NCI-H510A (cell line): ENCODE results near the gene ADAMTSL3.

Experiments used
- DNase-seq: peaks from one replicate; lab custom pipeline; 2025; lab: John Stamatoyannopoulos, UW

The ADAMTSL3 gene

DNA sequence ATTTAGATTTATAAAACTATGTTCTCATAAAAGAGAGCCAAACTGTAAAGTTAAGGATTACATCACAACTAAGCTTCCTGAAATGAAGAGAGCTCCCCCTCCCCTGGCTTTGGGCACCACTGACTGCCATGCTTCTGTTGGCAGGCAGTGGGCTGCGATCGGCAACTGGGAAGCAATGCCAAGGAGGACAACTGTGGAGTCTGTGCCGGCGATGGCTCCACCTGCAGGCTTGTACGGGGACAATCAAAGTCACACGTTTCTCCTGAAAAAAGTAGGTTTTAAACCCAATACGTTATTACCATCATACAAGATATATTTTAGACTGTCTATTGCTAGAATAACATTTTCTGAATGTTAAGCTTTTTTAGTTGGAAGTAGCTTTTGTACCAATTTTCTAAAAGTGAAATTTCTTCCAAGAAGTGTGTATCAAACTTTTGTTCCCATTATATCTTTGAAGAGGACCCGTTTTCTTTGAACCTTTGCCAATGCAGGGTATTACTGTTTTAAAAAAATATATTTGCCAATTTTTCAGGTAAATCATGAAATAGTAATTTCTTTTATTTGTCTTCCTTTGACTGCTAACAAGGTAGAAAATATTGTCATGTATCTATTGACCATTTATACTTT is 184.1 kb downstream of the ADAMTSL3 start:
- no peak for DNase-seq

DNA sequence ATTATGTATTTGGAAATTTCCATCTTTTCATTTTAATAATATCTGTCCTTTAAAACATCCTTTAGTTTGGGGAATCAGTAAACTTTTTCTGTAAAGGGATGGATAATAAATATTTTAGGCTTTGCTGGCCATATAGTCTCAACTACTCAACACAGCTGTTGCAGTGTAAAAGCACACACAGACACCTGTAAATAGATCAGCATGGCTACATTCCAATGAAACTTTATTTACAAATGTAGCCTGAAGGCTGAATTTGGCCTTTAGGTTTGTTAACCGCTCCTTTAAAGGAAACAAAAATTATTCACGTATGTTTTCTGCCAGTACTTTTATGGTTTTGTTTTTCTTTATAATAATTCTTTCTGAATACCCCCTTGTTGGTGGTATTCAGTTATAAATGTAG is 184.8 kb downstream of the ADAMTSL3 start:
- DNase-seq = no peak

DNA sequence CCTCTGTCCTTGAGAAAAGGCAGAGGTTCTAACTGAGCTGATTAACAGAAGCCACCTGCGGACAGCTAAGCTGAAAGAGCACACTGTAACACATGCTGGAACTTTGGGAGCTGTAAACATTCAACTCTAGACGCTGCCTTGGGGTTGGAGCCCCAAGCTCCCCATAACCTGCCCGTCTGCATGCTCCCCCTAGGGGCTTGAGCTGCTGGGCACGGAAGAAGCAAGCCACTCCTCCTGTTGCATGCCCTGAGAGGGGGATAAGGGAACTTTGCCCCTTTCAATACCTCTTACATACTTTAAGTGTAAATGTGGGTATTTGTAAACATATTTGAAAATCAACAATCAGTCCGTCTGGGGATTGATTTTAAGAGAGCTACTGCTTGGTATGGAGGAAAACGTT is 188.4 kb downstream of the ADAMTSL3 start:
- DNase-seq = no peak

DNA sequence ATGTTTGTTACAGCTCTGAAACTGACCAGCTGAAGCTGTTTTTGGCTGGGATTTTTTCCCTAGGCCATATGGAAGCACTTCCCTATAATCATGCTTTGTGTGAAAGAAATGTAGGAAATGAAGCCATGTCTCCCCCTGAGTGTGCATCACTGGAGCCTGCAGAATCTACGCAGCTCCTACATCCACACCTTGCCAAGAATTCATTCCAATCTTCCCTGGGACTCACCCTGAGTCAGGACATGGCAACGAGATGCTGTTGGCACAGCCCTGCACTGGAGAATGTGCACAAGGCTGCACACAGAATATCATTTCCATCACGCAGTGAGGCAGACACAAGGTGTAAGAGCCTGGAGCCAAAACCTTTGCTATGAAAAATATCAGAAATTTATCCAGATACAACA is 189.5 kb downstream of the ADAMTSL3 start:
- no peak for DNase-seq

DNA sequence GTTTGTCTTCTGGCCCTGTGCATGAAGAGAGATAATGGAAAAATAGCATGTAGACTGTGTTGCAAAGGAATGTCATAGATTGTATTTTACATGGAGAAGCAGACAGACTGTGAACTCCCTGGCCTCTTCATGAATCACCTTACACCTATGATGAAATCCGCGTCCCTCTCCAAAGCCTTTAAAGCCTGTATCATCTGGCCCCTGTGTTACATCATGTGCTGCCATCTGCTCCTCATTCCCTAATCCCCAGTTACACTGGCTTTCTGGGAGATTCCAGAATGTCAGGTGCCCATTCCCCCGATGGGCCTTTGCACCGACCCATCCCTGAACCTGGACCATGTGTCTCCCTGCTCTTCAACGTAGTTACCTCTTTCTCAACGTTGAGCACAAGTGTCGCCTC is 190.8 kb downstream of the ADAMTSL3 start:
- no peak for DNase-seq

DNA sequence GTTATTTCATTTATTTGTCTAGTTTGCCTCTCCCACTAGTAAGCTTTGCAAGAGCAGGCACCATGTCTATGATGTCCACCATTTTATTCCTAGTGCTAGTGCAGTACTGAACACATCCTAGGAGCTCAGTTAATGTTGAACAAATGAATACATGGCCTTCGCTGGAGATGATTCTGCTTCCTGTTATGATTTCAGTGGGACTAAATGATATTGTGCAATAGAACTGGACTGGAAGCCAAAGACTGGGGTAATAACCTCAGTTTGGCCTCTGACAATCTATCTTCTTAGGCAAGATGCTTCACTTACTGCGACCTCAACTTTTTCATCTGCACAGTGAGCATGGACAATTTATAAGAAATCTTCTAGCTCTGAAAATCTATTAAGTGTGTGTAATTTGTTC is 191.3 kb downstream of the ADAMTSL3 start:
- no peak for DNase-seq

DNA sequence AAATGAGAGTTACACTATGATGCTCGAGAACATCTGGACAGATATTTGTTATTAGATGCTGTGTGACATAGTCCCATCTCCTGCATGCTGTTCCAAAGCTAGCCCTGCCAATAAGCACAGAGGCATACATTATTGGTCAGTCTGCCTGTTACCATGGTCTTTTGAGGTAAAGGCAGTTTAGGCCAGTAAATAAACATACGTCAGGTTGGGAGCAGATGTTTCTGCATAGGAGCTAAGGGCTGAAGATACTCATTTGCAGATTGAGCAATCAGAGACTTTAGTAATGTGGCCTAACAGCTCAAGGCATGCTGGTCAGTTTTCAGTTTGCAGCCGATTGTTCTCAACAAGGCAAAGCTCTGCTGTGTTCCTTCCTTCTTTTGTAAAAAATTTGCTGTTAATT is 192.9 kb downstream of the ADAMTSL3 start:
- DNase-seq = no peak

DNA sequence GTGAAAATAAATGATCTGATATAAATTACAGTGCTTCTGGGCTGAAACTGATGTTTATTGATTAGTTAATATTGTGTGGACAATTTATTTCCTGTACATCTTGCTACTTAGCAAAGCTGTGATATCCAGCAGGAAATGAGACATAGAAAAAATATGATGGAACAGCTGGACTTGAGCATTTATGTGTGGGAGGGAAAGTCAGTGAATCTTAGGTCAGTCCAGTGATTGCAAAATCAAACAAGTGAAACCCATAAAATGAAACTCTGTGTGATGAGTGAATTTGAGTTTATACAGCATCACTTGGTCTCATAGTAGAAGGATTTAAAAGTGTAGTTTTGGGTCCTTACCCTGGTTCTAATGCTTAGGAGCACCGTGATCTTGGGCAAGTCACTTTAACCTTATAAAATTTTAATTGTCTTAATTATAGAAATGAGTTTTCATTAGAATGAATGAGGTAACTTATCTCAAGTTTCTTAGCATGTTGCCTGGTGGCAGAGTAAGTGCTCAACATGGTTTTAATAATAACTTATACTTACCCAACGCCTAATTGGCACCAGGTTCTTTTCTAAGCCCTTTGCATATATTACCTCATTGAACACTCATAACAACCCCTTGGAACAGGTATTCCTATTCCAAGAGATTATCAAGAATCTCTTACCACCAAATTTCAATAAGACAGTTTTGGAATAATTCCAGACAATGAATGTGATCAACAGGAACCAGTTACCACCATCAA is 194.6 kb downstream of the ADAMTSL3 start:
- DNase-seq = no peak

DNA sequence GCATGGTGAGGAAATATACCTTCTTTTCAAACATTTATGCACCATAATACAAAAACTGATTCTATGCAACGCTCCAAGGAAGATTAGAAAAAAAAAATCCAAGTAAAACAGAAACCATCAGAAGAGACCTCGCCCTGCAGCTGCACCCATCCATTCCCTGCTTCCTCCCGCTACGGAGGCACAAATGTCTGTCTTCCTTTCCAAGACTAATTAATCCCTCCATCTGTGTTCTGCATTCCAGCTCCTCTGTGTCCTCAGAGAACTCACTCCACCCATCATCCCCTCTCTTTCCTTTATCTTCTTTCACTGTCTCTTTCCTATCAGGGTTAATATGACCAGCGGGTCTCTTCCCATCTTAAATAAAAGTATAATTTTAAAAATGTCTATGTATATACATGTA is 196.1 kb downstream of the ADAMTSL3 start:
- DNase-seq = no peak

DNA sequence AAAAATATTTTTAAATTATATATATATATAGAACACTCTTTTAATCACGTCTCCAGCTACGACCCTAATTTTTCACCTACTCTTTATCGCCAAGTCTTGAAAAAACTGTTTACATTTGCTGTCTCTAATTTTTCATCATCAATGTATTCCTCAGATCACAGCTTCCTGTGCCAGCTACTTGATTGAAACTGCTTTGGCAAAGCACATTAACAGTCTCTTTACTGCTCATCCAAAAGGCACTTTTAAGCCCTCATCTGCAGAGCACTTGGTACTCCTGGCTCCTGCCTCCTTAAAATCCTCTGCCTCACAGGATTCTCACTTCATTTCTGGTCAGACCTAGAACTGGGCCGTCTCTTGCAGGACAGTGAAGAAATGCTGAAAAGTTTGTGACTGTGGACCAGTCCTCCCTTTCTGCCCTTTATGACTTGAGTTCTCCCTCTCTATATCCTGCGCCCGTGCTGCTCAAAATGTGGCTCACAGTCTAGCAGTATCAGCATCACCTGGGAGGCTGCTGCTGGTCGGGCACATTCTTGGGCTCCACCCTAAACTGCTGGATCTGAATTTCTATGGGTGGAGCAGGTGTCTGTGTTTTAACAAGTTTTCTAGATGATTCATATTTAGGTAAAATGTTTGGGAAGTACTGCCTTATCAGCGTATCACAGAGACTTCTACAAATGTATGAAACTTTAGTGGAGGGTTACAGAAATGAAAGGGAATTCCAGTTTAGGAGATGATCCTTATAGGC is 196.8 kb downstream of the ADAMTSL3 start:
- no peak for DNase-seq

DNA sequence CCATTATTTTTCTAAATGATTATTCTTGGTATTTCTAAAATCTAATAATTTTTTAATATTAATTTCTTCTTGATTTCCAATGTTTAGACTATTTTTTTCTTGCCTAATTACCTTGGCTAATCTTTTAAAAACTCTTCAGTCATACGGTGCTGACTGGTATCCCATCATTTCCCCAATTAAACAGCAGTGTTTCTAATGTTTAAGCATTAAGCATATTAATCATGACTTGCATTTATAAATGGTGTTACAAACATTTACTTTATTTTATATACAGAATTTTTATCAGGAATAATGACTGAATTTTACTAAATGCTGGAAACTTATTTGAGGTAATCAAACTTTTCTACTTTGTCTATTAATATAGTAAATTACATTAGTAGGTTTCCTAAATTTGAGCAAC is 199.3 kb downstream of the ADAMTSL3 start:
- DNase-seq = no peak

DNA sequence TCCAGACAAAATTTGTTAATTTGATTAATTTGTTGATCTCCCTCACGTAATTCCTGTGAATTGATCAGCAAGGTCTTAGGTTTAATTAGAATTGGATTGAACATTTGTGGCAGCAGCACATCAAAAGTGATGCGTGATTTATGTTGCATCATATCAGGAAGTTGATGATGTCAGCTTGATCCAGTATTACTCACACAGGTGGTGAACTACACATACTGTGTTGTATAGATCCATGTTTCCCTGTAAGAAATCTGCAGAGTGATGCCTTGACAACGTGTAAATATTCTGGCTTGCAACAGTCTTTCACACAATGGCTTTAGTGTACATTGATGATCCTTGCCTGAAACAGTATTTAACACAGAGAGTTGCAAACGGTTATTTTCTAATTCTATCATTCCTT is 200.4 kb downstream of the ADAMTSL3 start:
- DNase-seq = no peak

DNA sequence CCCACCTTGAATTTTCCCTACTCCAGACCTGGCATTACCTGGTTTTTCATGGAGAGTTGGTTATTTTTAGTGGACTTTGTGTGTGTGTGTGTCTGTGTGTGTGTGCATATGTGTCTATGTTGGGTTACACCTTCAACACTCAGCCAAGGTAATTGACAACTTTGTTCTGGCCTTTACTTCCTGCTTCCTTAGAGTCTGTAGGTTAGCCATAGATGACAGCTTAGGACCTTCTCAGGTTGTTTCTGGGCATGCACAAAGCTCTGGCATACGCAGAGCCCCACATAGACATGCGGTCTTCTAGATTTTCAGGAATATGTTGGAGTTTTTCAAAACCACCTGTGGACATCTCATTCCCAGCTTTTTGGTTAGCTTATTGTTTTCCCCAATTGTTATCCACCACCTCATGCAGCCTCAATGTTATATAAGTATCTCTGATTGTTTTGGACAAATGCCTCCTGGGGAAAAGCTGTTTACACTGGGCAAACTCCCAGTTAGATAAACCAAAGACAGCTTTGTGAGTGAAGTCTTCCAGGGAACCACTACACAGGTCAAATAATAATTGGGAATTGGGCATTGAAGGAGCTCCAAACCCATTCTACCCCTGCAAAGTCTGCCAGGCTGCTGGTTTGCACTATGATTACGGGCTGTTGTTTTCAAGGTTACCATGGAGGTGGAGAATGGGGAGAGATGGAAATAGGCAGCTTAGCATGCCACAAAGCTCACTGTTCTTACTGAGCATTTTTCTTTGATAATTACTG is 201.2 kb downstream of the ADAMTSL3 start:
- no peak for DNase-seq

DNA sequence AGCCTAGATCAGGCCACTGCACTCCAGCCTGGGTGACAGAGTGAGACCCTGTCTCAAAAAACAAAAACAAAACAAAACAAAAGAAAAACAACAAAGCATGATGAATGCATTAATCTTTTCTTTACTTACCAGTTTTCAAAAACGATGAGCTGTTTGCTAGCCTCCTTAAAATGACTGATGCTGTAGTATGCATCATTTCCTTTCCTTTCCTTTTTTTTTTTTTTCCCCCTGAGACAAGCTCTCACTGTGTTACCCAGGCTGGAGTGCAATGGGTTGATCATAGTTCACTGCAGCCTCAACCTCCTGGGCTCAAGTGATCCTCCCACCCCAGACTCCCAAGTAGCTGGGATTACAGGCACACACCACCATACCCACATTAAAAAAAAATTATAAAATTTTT is 202.0 kb downstream of the ADAMTSL3 start:
- DNase-seq = no peak

DNA sequence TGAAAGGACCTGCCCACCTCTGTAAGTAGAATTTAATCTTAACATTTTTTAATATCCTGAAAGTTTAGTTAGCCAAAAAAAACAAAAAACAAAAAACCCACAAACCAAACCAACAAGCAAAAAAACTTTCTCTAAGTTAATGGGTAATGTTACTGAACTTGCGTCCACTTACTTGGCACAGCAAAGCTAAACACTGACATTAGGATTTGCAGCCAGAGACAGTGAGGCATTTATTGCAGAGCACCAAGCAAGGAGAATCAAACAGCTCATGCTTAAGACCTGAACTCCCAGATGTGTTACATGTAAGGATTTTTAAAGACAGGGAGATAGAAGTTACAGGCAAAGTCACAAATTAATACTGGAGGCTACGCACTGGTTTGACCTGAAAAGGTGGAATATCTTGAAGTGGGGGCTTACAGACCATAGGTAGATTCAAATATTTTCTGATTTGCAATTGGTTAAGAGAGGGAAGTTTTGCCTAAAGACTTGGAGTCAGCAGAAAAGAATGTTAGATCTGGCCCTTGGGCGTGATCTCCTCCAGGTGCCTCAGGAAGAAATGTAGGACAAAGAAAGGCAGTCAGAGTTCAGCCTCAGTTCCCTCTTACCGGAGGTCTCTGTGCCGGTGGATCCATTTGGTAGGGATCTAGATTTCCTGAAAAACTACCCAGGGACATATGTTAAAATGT is 205.0 kb downstream of the ADAMTSL3 start:
- no peak for DNase-seq

DNA sequence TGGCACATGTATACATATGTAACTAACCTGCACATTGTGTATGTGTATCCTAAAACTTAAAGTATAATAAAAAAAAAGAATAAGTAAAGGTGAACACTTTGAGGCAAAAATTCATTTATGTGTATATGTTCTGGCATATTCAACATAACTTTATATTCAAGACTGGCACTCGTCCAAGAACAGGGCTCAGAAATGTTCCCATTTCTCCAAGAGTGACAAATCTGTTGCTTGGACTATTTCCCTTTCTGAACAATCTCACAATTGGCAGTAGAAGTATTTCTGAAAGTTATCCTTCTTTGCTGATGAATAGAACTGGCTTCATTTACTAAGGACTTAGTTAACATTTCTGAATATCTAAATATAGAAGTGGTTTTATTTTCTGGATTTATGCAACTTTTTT is 212.8 kb downstream of the ADAMTSL3 start:
- no peak for DNase-seq

DNA sequence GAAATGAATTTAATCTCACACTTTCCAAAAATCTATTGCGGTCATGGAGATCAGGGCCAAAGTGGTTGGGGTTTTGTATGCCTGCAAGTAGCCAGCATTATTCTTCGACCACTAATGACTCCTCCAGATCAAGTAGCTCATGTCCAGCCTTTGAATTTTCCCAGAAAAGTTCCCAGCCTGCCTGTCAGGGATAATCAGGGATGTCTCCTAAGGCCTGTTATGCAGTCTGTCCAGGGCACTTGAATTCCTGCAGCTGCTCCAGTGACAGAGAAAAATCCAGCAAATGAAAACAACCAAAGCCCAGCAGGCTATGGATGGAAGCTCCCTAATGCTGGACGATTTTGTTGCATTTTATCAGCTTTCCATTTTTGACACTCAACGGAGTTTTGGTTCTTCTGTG is 215.4 kb downstream of the ADAMTSL3 start:
- no peak for DNase-seq

DNA sequence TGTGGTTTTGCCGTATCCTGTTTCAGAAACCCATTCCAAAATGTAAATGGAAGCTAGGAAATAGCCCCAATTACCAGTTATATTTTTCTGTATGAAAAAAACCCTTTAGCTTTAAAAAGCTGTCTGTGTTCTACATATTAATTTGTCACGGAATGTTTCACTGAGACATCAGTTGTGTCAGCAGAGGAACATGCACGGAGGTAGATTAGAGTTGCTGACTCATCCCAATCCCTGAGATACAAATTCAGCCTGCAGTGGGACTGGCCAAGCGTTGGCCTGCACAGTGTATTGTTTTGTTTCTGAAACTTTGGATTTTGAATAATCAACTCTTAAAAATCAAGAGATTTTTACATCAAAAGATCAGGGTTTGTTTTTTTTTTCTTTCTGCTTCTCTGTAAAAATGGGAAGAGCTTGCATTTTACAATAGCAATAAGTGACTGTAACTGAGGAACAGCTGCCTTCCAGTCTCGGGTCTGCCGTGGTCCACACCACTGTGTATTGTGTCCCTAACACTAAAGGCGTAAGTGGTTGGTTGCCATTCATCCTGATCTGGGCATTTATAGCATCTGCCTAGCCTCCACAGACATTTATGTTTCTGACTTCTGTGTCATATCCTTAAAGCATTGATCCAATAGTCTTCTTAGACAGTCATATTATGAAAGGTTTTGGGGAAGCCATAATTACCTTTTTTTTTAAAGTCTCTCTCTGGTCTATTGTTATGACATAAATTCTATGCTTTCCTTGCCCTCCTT is 218.1 kb downstream of the ADAMTSL3 start:
- no peak for DNase-seq

DNA sequence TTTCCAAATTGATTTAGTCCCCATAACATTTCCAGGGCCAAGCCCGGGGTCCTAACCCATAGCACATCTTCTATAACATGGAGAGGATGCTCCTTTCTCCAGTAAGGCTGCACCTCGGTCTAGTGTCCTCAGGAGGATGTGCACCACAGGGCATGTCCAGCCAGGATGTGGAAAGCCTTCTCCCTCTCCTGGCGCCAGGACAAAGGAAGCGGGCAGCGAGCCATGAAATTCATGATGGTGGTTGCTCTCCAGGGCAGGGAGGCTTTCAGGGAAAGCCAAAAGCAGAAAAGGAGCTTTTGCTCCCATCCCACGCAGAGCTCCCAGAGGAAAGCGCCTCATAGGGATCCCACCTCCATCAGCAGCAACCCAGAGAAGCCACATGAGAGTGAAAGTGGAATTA is 220.0 kb downstream of the ADAMTSL3 start:
- no peak for DNase-seq

DNA sequence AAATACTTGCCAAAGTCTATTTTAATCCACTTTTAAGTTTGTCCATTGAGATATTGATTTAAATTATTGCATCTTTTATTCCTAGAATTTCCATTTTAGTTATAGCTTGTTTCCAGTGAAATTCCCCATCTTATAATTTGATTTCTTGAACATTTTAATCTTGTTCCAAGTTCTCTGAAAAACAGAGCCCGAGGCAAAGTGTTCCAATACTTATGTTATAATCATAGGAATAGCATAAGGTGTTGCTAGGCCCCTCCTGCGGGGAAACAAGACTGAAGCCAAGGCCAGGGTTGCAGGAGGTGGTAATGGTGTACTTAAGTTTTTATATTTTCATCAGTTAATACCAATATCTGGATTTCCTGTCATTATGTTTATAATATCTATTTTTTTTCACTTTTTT is 226.6 kb downstream of the ADAMTSL3 start:
- no peak for DNase-seq

DNA sequence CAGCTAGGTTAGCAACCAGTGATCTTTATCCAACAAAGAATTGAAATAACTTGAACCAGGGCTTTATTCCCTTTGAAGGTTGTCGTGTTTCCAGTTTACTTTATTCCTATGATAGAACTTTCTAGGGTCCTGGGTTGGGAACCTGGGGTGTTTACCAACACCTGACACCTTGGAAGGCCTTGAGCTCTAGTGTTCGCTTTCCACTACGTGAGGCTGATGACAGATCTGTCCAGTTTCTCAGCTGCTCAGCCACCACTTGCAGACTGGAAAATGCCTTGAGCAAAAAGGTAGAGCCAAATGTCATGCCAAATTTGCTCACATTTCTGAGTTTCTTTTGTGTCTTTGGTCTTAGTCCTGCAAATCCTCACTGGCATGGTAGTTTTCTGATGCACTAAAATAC is 227.2 kb downstream of the ADAMTSL3 start:
- DNase-seq = no peak
